K562 (cell line): ENCODE measurements around the gene R3HDM2. TPM values are rescaled to one million over a fixed set of nuclear protein-coding genes. Genes with fewer than 3 reads are reported as not detected.

Experiments
- ATF1 ChIP-seq, 2 experiments: fragments of 450-650 bp in 1 of 2; IDR thresholded peaks; 2 replicates each; pipeline ENCODE4 v1.6.1; 2016; ENCODE audit warnings: missing compliant biosample characterization in 1 of 2, missing genetic modification characterization in 1 of 2
- CBFB ChIP-seq: sonication (generic); formaldehyde crosslinking; IDR thresholded peaks from 2 replicates; pipeline ENCODE4 v1.4.0; 2020; ENCODE audit warnings: mild to moderate bottlenecking, missing genetic modification reagents
- CSDE1 ChIP-seq, 2 experiments: fragments of 450-650 bp; IDR thresholded peaks; 2 replicates each; pipeline ENCODE4 v1.6.1; 2016; ENCODE audit warnings: mild to moderate bottlenecking in 1 of 2
- ELF1 ChIP-seq: fragments of 200-800 bp; sonication (Bioruptor generic); IDR thresholded peaks from 2 replicates; pipeline ENCODE4 v1.6.1; 2016; ENCODE audit warnings: missing genetic modification characterization, missing compliant biosample characterization
- ELF2 ChIP-seq: fragments of 250-450 bp; sonication (Bioruptor Pico); IDR thresholded peaks from 2 replicates; pipeline ENCODE4 v1.5.0; 2021; ENCODE audit warnings: mild to moderate bottlenecking
- MTA2 ChIP-seq: fragments of 450-650 bp; IDR thresholded peaks from 2 replicates; pipeline ENCODE4 v1.6.1; 2016; ENCODE audit warnings: low read depth
- NCOR1 ChIP-seq: fragments of 450-650 bp; IDR thresholded peaks from 2 replicates; pipeline ENCODE4 v1.6.1; 2016; ENCODE audit warnings: mild to moderate bottlenecking, moderate library complexity
- NUFIP1 ChIP-seq: fragments of 450-650 bp; IDR thresholded peaks from 2 replicates; pipeline ENCODE4 v1.6.1; 2018; ENCODE audit not compliant: partially characterized antibody
- PPARD ChIP-seq: fragments of 250-450 bp; sonication (Bioruptor Pico); IDR thresholded peaks from 2 replicates; pipeline ENCODE4 v1.8.0; 2022; ENCODE audit warnings: inconsistent platforms, mild to moderate bottlenecking, moderate library complexity
- RAD21 ChIP-seq, 2 experiments: fragments of 250-450 bp in 1 of 2; fragments of 450-650 bp in 1 of 2; sonication (Bioruptor Pico) in 1 of 2; formaldehyde crosslinking in 1 of 2; IDR thresholded peaks in 1 of 2; conservative IDR thresholded peaks in 1 of 2; 2 replicates each; pipeline versions ENCODE4 v1.4.0 to v1.8.0; 2020 to 2022; ENCODE audit warnings: mild to moderate bottlenecking in 2 of 2, moderate library complexity in 1 of 2
- RBM22 ChIP-seq: fragments of 200-400 bp; formaldehyde crosslinking; IDR thresholded peaks from 2 replicates; pipeline ENCODE4 v1.6.1; 2018; ENCODE audit warnings: low read length, low read depth; ENCODE audit not compliant: poor library complexity, severe bottlenecking
- RFX5 ChIP-seq: IDR thresholded peaks from 2 replicates; pipeline ENCODE4 v1.6.1; 2011; ENCODE audit warnings: low read depth, mild to moderate bottlenecking, improper control_type of control experiment, low read length
- SREBF2 ChIP-seq: sonication (generic); formaldehyde crosslinking; IDR thresholded peaks from 2 replicates; pipeline ENCODE4 v1.4.0; 2020; ENCODE audit warnings: mild to moderate bottlenecking, missing genetic modification reagents
- TBL1XR1 ChIP-seq, 2 experiments: IDR thresholded peaks; 2 replicates each; pipeline ENCODE4 v1.6.1; 2012; ENCODE audit warnings: improper control_type of control experiment in 2 of 2, low read length in 2 of 2, mild to moderate bottlenecking in 1 of 2
- THRAP3 ChIP-seq: fragments of 450-650 bp; IDR thresholded peaks from 2 replicates; pipeline ENCODE4 v1.6.1; 2016; ENCODE audit warnings: mild to moderate bottlenecking, inconsistent platforms, borderline replicate concordance
- ZEB2 ChIP-seq: fragments of 450-650 bp; IDR thresholded peaks from 2 replicates; pipeline ENCODE4 v1.6.1; 2016
- ZFP1 ChIP-seq: fragments of 450-650 bp; formaldehyde crosslinking; IDR thresholded peaks from 2 replicates; pipeline ENCODE4 v1.4.0; 2020; ENCODE audit warnings: mild to moderate bottlenecking, mixed read lengths
- ZKSCAN8 ChIP-seq: fragments of 200-800 bp; sonication (Bioruptor generic); IDR thresholded peaks from 2 replicates; pipeline ENCODE4 v1.6.1; 2016; ENCODE audit warnings: missing genetic modification characterization, missing compliant biosample characterization
- ZNF12 ChIP-seq: sonication (generic); formaldehyde crosslinking; IDR thresholded peaks from 2 replicates; pipeline ENCODE4 v1.4.0; 2020; ENCODE audit warnings: mild to moderate bottlenecking, missing genetic modification reagents
- ZNF165 ChIP-seq: fragments of 250-450 bp; sonication (Bioruptor Pico); IDR thresholded peaks from 2 replicates; pipeline ENCODE4 v1.4.0; 2020; ENCODE audit warnings: borderline replicate concordance
- ZNF274 ChIP-seq: IDR thresholded peaks from 2 replicates; pipeline ENCODE4 v1.6.1; 2011; ENCODE audit warnings: low read depth, mild to moderate bottlenecking, low read length, moderate library complexity, borderline replicate concordance
- polyA plus RNA-seq, 8 experiments: library from polyadenylated mRNA; depleted of rRNA in 4 of 8; stranded (reverse) in 5 of 8; unstranded in 3 of 8; fragments of >200 nt; fragmentation: Nextera tagmentation in 2 of 8; fragmentation: Illumina TruSeq in 1 of 8; extraction: Ambion mirVana in 2 of 8; extraction: Trizol in 1 of 8; gene quantifications; 2 replicates each; pipeline versions ENCODE4 v1.2.1 to v1.2.3, GENCODE V29; 2011 to 2014; ENCODE audit warnings: inconsistent platforms in 1 of 8, missing spikeins in 1 of 8
- total RNA-seq, 7 experiments: library from RNA; depleted of rRNA in 6 of 7; stranded (reverse); fragments of >200 nt in 6 of 7; fragmentation: Illumina TruSeq in 2 of 7; extraction: Trizol in 2 of 7; gene quantifications; 2 replicates each; pipeline versions ENCODE4 v1.2.1 to v1.2.3, GENCODE V29; 2011 to 2021; ENCODE audit warnings: low replicate concordance in 1 of 7
- TF ChIP-seq, protein P1 (sequence below): fragments of 450-650 bp; formaldehyde crosslinking; IDR thresholded peaks from 2 replicates; pipeline ENCODE4 v1.4.0; 2020; ENCODE audit warnings: mild to moderate bottlenecking, moderate library complexity
- TF ChIP-seq, protein P2 (sequence below): conservative IDR thresholded peaks from 2 replicates; pipeline ENCODE4 v1.6.1; 2011; ENCODE audit warnings: low read depth, mild to moderate bottlenecking, low read length; ENCODE audit not compliant: control insufficient read depth
- TF ChIP-seq, protein P3 (sequence below): sonication (generic); formaldehyde crosslinking; IDR thresholded peaks from 2 replicates; pipeline ENCODE4 v1.8.1; 2022; ENCODE audit warnings: missing genetic modification reagents
- TF ChIP-seq, protein P4 (sequence below): fragments of 250-450 bp; sonication (Bioruptor Pico); IDR thresholded peaks from 2 replicates; pipeline ENCODE4 v1.4.0; 2020

Gene R3HDM2
- total and polyA plus RNA-seq, 9 of the 15 experiments (the other 6 are each of a cell fraction or from before 2014, with no cell fraction given) = 3.3 to 18.8 (median 9.0) TPM

DNA sequence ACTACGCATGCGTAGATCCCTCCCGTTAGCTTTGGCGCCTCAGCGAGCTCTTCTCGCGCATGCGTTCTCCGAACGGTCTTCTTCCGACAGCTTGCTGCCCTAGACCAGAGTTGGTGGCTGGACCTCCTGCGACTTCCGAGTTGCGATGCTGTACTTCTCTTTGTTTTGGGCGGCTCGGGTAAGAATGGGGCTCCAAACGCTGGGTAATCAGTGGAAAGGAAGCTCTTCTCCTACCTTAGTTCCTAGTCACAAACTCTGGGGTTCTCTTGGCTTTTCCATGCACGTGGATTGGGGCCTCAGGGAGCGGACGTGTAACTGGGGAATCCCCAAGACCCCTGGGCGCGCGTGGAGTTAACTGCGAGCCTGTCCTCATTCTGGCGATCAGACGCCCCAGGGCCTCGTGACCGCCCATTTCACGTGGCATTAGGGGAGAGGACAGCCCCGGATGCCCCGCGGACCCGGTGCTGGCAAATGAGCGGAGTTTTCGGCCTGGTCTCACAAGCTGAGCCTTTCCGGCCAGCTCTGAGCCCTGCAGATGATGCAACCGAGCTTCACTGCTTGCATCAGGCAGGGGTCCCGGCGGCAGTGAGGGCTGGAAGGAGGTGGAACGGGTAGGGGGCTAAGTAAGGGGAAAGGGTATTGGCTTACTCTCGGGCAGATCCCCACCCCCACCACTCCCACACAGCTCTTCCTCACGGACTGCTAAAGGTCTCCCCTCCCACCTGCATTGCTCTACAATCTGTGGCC lies 201.0 kb downstream of the R3HDM2 start, which contains the start of gene SHMT2 (continued):
- peak; percentile 71 for TF ChIP-seq ZNF12 (CRISPR knock-in tag)
- TF ChIP-seq CBFB (CRISPR knock-in tag) = 0 out of 2 replicates have a peak, but pooled peaks have one; percentile 30
- no peak for TF ChIP-seq ZNF274
- TF ChIP-seq ZEB2 = no peak
- no peak for TF ChIP-seq THRAP3
- TF ChIP-seq ELF2 = no peak
- TF ChIP-seq, protein P1, sequence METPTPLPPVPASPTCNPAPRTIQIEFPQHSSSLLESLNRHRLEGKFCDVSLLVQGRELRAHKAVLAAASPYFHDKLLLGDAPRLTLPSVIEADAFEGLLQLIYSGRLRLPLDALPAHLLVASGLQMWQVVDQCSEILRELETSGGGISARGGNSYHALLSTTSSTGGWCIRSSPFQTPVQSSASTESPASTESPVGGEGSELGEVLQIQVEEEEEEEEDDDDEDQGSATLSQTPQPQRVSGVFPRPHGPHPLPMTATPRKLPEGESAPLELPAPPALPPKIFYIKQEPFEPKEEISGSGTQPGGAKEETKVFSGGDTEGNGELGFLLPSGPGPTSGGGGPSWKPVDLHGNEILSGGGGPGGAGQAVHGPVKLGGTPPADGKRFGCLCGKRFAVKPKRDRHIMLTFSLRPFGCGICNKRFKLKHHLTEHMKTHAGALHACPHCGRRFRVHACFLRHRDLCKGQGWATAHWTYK = no peak
- TF ChIP-seq MTA2 = no peak
- no peak for TF ChIP-seq RFX5
- TF ChIP-seq, protein P2, sequence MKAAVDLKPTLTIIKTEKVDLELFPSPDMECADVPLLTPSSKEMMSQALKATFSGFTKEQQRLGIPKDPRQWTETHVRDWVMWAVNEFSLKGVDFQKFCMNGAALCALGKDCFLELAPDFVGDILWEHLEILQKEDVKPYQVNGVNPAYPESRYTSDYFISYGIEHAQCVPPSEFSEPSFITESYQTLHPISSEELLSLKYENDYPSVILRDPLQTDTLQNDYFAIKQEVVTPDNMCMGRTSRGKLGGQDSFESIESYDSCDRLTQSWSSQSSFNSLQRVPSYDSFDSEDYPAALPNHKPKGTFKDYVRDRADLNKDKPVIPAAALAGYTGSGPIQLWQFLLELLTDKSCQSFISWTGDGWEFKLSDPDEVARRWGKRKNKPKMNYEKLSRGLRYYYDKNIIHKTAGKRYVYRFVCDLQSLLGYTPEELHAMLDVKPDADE = peak; percentile 35; the same call in 1 of the 2 replicates
- TF ChIP-seq RAD21 (CRISPR knock-in tag; conservative IDR thresholded peaks at IDR 0.05 in 1 of 2, IDR thresholded peaks at IDR 0.05 in 1 of 2) = no peak
- TF ChIP-seq NUFIP1 = no peak
- no peak for TF ChIP-seq TBL1XR1 (IDR thresholded peaks at IDR 0.05; ENCODE audit: low read length in 2 of 2)
- TF ChIP-seq ATF1 (CRISPR knock-in tag; IDR thresholded peaks at IDR 0.05) = no peak
- peak; percentile 53 for TF ChIP-seq ATF1 (tag; IDR thresholded peaks at IDR 0.05)
- TF ChIP-seq PPARD (CRISPR knock-in tag) = no peak
- TF ChIP-seq ZFP1 (CRISPR knock-in tag) = no peak
- TF ChIP-seq, protein P3, sequence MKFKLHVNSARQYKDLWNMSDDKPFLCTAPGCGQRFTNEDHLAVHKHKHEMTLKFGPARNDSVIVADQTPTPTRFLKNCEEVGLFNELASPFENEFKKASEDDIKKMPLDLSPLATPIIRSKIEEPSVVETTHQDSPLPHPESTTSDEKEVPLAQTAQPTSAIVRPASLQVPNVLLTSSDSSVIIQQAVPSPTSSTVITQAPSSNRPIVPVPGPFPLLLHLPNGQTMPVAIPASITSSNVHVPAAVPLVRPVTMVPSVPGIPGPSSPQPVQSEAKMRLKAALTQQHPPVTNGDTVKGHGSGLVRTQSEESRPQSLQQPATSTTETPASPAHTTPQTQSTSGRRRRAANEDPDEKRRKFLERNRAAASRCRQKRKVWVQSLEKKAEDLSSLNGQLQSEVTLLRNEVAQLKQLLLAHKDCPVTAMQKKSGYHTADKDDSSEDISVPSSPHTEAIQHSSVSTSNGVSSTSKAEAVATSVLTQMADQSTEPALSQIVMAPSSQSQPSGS (CRISPR knock-in tag) = no peak
- TF ChIP-seq, protein P4, sequence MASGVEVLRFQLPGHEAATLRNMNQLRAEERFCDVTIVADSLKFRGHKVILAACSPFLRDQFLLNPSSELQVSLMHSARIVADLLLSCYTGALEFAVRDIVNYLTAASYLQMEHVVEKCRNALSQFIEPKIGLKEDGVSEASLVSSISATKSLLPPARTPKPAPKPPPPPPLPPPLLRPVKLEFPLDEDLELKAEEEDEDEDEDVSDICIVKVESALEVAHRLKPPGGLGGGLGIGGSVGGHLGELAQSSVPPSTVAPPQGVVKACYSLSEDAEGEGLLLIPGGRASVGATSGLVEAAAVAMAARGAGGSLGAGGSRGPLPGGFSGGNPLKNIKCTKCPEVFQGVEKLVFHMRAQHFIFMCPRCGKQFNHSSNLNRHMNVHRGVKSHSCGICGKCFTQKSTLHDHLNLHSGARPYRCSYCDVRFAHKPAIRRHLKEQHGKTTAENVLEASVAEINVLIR (CRISPR knock-in tag) = no peak
- no peak for TF ChIP-seq CSDE1 (IDR thresholded peaks at IDR 0.05)
- TF ChIP-seq ZKSCAN8 (CRISPR knock-in tag) = peak; percentile 62; the same call in 1 of the 2 replicates
- TF ChIP-seq ELF1 (tag) = no peak
- no peak for TF ChIP-seq ZNF165 (CRISPR knock-in tag)
- TF ChIP-seq RBM22 = no peak
- 0 out of 2 replicates have a peak, but pooled peaks have one; percentile 44 for TF ChIP-seq SREBF2
- no peak for TF ChIP-seq NCOR1
